ENCODE data around the gene NR6A1.

DNA sequence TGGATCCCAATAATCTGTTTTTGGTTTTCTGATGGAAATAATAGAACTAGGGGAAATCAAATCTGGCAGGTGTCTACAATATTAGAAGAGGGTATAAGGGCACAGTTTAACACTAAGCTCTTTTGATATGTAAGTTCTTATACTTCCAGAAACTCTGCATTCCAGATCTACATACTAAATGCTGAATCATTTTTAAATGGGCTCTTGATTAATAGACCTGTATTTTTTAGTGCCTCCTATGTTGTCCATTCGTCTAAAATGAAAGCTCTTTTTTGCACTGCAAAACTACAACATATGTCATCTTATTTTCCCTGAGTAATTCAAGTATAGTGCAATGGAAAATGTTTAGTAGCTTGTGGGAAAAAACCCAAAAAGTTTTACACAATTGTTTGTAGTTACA lies 44.2 kb downstream of the NR6A1 start:
- no peak for TF ChIP-seq POLR2AphosphoS5 (IDR thresholded peaks at IDR 0.05)
- TF ChIP-seq, protein P1, sequence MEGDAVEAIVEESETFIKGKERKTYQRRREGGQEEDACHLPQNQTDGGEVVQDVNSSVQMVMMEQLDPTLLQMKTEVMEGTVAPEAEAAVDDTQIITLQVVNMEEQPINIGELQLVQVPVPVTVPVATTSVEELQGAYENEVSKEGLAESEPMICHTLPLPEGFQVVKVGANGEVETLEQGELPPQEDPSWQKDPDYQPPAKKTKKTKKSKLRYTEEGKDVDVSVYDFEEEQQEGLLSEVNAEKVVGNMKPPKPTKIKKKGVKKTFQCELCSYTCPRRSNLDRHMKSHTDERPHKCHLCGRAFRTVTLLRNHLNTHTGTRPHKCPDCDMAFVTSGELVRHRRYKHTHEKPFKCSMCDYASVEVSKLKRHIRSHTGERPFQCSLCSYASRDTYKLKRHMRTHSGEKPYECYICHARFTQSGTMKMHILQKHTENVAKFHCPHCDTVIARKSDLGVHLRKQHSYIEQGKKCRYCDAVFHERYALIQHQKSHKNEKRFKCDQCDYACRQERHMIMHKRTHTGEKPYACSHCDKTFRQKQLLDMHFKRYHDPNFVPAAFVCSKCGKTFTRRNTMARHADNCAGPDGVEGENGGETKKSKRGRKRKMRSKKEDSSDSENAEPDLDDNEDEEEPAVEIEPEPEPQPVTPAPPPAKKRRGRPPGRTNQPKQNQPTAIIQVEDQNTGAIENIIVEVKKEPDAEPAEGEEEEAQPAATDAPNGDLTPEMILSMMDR (IDR thresholded peaks at IDR 0.05) = no peak

Data from esophagus muscularis mucosa (tissue), 3 donors.